GM19324 (cell line): ENCODE results near the gene MORN4.
"Not testable (repeated sequence)": the region's sequence is repeated elsewhere in the genome, so short reads cannot be mapped to it uniquely, and the experiment has no call there.

ENCODE experiments used
- ATAC-seq: cut with Tn5 transposase; IDR thresholded peaks from one replicate; pipeline ENCODE4 v1.9.1; 2021; ENCODE audit warnings: mild to moderate bottlenecking, moderate library complexity; ENCODE audit not compliant: unreplicated experiment, low FRiP score

MORN4 gene

DNA sequence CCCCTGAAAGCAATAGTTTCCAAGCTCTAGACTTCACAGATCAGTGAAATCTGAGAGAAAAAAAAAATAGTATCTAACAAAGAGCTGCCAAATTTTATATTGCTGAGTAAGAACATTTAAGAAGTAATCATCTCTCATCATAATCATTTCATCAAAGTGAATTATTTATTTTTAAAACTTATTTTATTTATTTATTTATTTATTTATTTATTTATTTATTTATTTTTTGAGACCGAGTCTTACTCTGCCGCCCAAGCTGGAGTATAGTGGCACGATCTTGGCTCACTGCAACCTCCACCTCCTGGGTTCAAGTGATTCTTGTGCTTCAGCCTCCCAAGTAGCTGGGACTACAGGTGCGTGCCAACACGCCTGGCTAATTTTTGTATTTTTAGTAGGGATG lies 56.8 kb downstream of the MORN4 start:
- ATAC-seq, result not testable (repeated sequence)

DNA sequence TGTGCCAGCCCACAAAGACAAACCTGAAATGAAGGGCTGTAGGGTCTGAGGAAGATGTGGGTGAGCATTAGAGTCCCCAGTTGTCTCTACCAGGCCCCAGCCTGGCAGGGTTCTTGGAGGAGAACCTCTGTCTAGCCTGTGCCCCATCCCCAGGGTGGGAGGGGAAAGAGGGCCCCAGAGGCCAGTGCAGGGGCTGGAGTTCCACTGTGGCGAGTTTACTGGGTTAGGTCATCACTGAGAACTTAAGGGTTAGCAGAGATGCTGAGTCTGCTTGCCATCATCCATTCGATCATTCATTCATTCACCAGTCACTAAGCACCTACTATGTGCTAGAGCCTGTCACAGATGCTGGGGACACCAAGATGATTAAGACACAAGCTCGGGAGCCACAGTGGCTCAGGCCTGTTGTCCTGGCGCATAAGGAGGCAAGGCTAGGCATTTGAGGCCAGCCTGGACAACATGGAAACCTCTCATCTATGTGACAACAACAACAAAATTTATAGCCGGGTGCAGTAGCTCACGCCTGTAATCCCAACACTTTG lies 58.1 kb downstream of the MORN4 start:
- ATAC-seq, result no peak

DNA sequence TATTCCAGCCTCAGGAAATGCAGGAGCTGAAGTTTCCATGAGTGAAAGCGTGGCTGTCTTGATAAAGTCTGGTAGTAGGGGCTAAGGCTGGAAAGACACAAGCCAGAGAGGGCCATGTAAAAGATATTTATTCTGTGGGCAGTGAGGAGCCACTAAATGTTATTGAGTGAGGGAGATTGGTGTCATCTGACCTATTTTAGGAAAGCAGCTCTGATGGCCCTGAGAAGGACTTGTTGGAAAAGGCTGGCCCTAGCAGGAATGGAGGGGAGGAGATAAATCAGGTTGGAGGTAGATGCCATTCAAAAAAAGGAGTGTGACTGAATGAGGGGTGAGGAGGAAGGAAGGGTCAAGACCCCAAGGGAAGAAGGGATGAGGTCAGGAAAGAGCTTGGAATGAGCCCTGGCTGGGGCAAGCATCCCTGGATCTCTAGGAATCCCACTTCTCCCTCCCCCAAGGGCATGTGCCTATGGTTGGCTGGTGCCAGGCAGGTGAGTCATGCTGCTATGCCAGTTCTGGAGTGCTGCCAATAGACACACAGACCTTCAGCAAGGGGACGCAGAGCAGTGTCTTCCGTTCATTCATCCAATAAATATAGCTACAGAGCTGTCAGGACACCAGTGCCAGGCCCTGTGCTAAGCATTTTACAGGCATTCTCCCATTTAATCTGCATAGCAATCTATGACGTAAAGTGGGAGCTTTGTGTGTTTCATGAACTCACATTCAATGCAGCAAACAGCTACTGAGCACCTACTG lies 58.8 kb downstream of the MORN4 start:
- no peak for ATAC-seq

DNA sequence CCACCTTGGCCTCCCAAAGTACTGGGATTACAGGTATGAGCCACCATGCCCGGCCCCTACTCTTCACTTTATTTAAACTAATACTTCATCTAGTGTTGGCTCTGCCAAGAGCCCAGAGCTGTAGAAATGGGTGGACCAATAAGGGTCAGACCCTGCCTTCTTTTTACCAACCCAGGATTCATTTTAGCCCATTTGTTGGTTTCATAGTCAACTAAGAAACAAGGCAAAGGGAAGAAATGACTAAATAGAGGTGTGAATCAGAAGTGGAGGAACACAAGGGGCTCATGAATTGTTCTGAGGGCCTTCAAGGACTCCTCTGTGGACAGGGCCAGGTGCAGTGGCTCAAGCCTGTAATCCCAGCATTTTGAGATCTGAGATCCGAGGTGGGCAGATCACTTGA lies 59.6 kb downstream of the MORN4 start:
- ATAC-seq, result no peak

DNA sequence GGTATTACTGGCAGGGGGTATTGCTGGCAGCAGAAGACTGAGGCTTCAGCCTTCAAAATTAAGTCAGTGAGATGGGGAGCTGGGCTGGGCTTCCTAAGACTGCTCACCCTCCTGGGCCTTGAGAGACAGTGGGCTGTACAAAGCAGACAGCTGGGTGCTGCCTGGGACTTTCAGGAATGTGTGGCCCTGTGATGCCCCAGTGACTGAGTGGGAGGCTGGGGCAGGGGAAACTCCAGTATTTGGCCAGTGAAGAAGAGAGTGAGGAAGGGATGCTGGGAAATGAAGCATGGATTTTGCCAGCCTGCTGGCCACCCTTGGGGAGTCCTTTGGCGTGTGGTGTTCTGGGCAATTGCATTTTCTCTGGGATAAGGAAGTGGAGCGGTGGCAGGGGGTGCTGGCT lies 60.3 kb downstream of the MORN4 start:
- no peak for ATAC-seq

DNA sequence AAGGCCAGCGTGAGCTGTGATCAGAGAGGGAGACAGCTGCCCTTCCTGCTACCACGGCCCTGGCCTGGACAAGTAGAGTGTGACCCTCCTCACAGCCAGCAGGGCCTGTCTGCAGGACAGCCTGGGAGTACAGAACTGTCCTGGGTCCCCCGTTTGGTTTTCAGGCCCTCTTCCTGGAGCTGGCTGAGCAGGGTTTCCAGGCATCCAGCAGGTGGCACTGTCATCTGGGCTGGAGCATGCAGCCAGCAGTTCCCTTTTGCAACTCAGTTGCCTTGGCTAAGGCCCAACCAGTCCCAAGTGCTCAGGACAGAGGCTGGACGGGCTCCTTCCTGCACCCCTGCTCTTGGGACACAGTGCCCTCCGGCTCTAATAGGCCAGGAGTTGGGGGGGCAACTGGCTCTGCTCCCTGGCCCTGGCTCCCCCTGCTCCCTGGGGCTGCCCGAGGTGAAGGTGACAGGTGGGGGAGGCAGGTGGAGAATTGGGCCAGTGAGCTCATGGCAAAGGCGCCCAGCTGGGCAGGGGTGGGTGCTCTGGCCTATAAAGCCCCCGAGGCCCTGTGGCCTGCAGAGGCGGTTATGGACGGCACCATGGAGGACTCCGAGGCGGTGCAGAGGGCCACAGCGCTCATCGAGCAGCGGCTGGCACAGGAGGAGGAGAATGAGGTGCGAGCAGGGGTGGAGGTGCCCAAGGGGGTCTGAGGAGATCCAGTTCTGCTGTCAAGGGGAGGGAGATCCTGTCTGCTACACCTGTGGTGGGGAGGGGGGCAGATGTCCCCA lies 60.9 kb downstream of the MORN4 start, which contains the start of gene ANKRD2:
TSS of gene ANKRD2 (plus strand) at position 566 of the 776 bp plus-strand sequence. CDS start at position 576, 10 bp downstream.
- ATAC-seq, result peak; percentile 45

DNA sequence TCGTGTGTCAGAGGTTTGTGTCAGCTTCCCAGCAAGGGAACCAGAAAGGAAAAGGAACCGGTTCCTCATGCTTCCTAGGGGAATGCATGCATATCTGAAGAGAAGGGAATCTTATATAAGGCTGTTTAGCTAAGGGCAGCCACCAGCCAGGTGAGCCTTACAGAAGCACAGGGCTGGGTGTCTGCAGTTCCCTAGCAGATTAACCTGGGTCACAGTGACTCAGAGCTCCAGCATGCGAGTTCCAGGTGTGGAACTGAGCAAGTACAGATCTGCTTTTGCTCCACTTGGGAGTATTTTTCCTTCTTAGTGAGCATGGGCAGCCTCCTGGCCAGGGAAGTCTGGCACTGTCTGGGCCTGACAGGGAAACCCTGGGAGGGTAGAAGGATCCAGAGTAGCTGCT lies 61.7 kb downstream of the MORN4 start:
- no peak for ATAC-seq

DNA sequence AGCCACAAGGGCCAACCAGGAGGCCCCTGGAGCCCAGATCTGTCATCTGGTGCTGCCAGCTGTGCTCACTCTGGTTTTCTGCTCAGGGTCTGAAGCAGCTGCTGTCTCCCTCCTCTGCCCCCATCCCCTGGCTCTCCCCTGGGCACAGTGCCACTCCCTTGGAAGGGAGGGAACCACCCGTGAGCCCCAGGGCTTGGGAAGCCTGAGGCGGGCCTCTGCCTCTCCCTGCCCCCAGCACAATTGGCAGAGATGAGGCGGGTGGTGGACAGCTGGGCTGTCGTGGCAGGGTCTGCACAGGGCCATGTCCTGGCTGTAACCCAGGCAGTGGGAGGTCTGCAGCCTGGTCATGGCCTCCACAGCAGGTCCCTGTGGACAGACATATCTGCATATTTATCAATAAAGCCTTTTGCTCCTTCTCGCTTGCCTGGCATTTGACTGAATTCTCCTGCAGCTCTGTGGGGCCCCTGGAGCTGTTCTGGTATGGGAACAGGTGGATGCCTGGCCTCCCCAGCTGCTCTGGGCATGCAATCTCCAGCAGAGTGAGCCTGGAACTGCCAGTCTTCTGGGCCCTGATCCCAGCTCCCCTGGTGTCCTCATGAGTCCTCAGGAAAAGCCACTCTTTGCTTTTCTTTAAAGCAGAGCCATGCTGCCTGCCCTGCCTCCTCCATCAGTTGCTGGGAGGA lies 62.4 kb downstream of the MORN4 start:
- no peak for ATAC-seq

DNA sequence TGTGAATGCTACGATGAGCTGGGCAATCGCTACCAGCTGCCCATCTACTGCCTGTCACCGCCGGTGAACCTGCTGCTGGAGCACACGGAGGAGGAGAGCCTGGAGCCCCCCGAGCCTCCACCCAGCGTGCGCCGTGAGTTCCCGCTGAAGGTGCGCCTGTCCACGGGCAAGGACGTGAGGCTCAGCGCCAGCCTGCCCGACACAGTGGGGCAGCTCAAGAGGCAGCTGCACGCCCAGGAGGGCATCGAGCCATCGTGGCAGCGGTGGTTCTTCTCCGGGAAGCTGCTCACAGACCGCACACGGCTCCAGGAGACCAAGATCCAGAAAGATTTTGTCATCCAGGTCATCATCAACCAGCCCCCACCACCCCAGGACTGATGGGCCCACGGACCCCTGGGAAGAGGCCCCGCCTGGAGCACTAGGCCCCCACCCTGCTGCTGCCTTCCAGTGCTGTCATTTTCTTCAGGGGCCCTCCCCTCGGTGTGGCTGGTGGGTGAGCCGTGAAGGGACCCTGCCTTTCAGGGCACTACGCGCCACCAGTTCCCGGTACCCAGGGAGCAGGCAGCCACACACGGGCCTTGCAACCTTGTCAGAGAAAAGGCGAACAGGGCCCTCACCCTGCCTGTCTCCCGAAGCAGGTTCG lies 63.0 kb downstream of the MORN4 start:
- no peak for ATAC-seq

DNA sequence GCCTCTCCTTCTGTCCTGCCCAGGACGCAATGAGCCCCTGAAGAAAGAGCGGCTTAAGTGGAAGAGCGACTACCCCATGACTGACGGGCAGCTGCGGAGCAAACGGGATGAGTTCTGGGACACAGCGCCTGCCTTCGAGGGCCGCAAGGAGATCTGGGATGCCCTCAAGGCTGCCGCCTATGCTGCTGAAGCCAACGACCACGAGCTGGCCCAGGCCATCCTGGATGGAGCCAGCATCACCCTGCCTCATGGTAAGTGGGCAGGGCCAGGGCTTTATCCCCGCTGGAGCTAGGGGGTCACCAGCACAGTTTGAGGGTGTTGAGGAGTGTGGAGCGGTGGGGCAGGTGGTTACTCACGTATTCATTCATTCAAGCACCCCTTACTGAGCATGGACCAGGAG lies 65.4 kb downstream of the MORN4 start:
- no peak for ATAC-seq

DNA sequence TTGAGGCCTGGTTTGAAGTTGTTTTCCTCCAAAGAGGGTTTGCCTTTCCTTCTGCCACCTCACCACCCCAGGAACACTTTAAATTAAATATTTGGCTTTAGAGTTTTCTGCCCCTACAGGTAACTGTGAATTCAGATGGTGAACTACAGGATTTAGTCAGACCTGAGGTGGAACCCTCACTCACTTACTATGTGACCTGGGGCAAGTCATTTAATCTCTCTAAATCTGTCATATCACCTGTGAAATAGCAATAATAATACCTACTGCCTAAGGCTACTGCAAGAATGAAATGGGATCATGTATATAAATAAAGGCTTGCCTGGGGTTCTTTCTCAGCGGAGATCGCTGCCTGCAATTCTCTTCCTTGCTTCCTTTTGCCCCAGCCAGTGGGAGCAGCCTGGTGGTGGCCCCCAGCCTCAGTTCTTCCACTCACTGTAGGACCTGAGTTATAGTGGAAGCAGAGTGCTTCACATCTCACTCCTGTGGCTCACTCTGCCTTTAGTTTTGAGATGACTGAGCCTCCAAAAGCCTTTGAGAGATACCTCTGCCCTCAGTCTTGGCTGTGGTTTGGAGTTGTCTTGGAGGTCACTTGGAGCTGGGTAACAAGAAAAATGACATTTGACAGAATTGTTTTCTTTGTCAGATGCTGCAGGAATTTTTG lies 66.8 kb downstream of the MORN4 start:
- no peak for ATAC-seq

DNA sequence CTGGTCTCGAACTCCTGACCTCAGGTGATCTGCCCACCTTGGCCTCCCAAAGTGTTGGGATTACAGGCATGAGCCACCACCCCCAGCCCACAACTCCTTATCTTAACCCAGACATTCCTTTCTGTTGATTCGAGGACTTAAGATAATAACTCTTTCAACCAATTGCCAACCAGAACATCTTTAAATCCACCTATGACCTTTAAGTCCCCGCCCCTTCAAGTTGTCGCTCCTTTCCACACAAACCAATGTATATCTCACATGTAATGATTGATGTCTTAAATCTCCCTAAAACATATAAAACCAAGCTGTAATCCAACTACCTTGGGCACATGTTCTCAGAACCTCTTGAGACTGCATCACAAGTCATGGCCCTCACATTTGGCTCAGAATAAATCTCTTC lies 68.5 kb downstream of the MORN4 start:
- ATAC-seq, result no peak
